Tibial nerve (tissue), 3 donors: ENCODE results near the gene SMYD3.

Experiments
- POLR2A ChIP-seq, 2 donors: fragments of 450-650 bp; IDR thresholded peaks; one replicate each; pipeline ENCODE4 v1.6.1; 2017; ENCODE audit warnings: antibody characterized with exemption in 2 of 2, mild to moderate bottlenecking in 2 of 2, moderate library complexity in 2 of 2
- TF ChIP-seq, protein P1 (sequence below), 5 experiments: fragments of 200-600 bp in 3 of 5; fragments of 450-650 bp in 2 of 5; sonication (generic) in 3 of 5; IDR thresholded peaks; one replicate each; pipeline ENCODE4 v1.5.1; 2016 to 2019; ENCODE audit warnings: antibody characterized with exemption in 5 of 5, mild to moderate bottlenecking in 3 of 5, moderate library complexity in 2 of 5

DNA sequence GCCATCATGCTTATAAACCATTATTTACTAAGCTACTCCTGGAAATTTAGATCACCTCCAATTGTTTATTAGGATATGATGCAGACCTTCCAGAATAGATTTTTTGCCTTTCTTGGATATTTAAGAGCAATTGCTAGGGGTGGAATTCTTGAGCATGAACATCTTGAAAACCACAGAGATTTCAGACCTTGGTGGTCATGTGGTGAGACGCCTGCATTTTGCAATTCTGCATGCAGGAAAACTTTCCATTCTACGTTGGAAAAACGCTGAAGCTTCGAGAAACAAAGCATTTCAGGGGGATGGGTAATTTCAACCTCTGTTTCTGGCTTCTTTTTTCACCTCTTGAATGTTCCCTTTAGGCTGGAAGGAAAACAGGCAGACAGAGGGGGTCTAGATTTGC lies 756.0 kb downstream of the SMYD3 start:
- no peak for TF ChIP-seq POLR2A (IDR thresholded peaks at IDR 0.05)
- TF ChIP-seq, protein P1, sequence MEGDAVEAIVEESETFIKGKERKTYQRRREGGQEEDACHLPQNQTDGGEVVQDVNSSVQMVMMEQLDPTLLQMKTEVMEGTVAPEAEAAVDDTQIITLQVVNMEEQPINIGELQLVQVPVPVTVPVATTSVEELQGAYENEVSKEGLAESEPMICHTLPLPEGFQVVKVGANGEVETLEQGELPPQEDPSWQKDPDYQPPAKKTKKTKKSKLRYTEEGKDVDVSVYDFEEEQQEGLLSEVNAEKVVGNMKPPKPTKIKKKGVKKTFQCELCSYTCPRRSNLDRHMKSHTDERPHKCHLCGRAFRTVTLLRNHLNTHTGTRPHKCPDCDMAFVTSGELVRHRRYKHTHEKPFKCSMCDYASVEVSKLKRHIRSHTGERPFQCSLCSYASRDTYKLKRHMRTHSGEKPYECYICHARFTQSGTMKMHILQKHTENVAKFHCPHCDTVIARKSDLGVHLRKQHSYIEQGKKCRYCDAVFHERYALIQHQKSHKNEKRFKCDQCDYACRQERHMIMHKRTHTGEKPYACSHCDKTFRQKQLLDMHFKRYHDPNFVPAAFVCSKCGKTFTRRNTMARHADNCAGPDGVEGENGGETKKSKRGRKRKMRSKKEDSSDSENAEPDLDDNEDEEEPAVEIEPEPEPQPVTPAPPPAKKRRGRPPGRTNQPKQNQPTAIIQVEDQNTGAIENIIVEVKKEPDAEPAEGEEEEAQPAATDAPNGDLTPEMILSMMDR (IDR thresholded peaks at IDR 0.05), result no peak
